SK-N-SH (cell line): ENCODE data around the gene RNF167.

Experiments
- CHD2 ChIP-seq: fragments of 150-350 bp; IDR thresholded peaks from 2 replicates; pipeline ENCODE4 v1.6.1; 2018; ENCODE audit warnings: low read length; ENCODE audit not compliant: partially characterized antibody
- ELF1 ChIP-seq: IDR thresholded peaks from 2 replicates; pipeline ENCODE4 v1.4.0; 2012
- EP300 ChIP-seq, 2 experiments: IDR thresholded peaks; 2 replicates each; pipeline versions ENCODE4 v1.4.0 to v1.6.1; 2012; ENCODE audit warnings: borderline replicate concordance in 1 of 2, low read depth in 1 of 2, low read length in 1 of 2
- FOXM1 ChIP-seq: IDR thresholded peaks from 2 replicates; pipeline ENCODE4 v1.4.0; 2012; ENCODE audit warnings: low read depth, mild to moderate bottlenecking
- GABPA ChIP-seq: IDR thresholded peaks from 2 replicates; pipeline ENCODE4 v1.4.0; 2012; ENCODE audit warnings: low read depth, mild to moderate bottlenecking
- RAD21 ChIP-seq: IDR thresholded peaks from 2 replicates; pipeline ENCODE4 v1.6.1; 2012; ENCODE audit warnings: mild to moderate bottlenecking, low read length
- SIN3A ChIP-seq: IDR thresholded peaks from 2 replicates; pipeline ENCODE4 v1.6.1; 2012; ENCODE audit warnings: low read depth, mild to moderate bottlenecking, low read length, moderate library complexity, borderline replicate concordance
- SMC3 ChIP-seq: IDR thresholded peaks from 2 replicates; pipeline ENCODE4 v1.6.1; 2012; ENCODE audit warnings: low read depth, low read length, improper control_type of control experiment
- TEAD4 ChIP-seq: IDR thresholded peaks from 2 replicates; pipeline ENCODE4 v1.4.0; 2012; ENCODE audit warnings: mild to moderate bottlenecking, borderline replicate concordance; ENCODE audit not compliant: insufficient read depth
- YY1 ChIP-seq: IDR thresholded peaks from 2 replicates; pipeline ENCODE4 v1.4.0; 2012; ENCODE audit warnings: low read depth, mild to moderate bottlenecking
- TF ChIP-seq, protein P1 (sequence below): fragments of 200-600 bp; sonication (generic); IDR thresholded peaks from 2 replicates; pipeline ENCODE4 v1.6.1; 2017; ENCODE audit warnings: antibody characterized with exemption, mild to moderate bottlenecking, moderate library complexity
- TF ChIP-seq, protein P2 (sequence below): IDR thresholded peaks from 2 replicates; pipeline ENCODE4 v1.4.0; 2012; ENCODE audit warnings: low read depth
- TF ChIP-seq, protein P3 (sequence below): fragments of 150-350 bp; IDR thresholded peaks from 2 replicates; pipeline ENCODE4 v1.6.1; 2017; ENCODE audit warnings: antibody characterized with exemption, low read length, low read depth, borderline replicate concordance

GRCh38 chr17:4901108-4901647, 38.9 kb upstream of the RNF167 start:
- TF ChIP-seq, protein P1, sequence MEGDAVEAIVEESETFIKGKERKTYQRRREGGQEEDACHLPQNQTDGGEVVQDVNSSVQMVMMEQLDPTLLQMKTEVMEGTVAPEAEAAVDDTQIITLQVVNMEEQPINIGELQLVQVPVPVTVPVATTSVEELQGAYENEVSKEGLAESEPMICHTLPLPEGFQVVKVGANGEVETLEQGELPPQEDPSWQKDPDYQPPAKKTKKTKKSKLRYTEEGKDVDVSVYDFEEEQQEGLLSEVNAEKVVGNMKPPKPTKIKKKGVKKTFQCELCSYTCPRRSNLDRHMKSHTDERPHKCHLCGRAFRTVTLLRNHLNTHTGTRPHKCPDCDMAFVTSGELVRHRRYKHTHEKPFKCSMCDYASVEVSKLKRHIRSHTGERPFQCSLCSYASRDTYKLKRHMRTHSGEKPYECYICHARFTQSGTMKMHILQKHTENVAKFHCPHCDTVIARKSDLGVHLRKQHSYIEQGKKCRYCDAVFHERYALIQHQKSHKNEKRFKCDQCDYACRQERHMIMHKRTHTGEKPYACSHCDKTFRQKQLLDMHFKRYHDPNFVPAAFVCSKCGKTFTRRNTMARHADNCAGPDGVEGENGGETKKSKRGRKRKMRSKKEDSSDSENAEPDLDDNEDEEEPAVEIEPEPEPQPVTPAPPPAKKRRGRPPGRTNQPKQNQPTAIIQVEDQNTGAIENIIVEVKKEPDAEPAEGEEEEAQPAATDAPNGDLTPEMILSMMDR: no peak
- TF ChIP-seq SMC3: no peak
- TF ChIP-seq, protein P2, sequence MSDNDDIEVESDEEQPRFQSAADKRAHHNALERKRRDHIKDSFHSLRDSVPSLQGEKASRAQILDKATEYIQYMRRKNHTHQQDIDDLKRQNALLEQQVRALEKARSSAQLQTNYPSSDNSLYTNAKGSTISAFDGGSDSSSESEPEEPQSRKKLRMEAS: no peak
- TF ChIP-seq CHD2: no peak
- no peak for TF ChIP-seq EP300 (IDR thresholded peaks at IDR 0.05; ENCODE audit: borderline replicate concordance in 1 of 2, low read depth in 1 of 2, low read length in 1 of 2)
- TF ChIP-seq SIN3A: no peak
- TF ChIP-seq FOXM1: no peak
- no peak for TF ChIP-seq GABPA
- TF ChIP-seq RAD21: no peak
- no peak for TF ChIP-seq ELF1
- TF ChIP-seq, protein P3, sequence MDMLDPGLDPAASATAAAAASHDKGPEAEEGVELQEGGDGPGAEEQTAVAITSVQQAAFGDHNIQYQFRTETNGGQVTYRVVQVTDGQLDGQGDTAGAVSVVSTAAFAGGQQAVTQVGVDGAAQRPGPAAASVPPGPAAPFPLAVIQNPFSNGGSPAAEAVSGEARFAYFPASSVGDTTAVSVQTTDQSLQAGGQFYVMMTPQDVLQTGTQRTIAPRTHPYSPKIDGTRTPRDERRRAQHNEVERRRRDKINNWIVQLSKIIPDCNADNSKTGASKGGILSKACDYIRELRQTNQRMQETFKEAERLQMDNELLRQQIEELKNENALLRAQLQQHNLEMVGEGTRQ: no peak
- no peak for TF ChIP-seq YY1
- no peak for TF ChIP-seq TEAD4
